Tibial nerve (tissue), 4 donors: ENCODE measurements around the gene GPR35. TPM values are rescaled to one million over a fixed set of nuclear protein-coding genes. Genes with fewer than 3 reads are reported as not detected.

ENCODE experiments used
- DNase-seq, 2 donors: peaks; one replicate each; pipeline ENCODE4 v3.0.0-alpha.2; 2019; ENCODE audit warnings: low spot score in 2 of 2
- H3K27ac ChIP-seq, 4 donors: fragments of 200-600 bp; sonication (generic) in 3 of 4; one replicate each; pipeline ENCODE4 v1.5.1; 2017 to 2019; ENCODE audit warnings: mild to moderate bottlenecking in 1 of 4
- H3K27me3 ChIP-seq, 2 donors: fragments of 200-600 bp; sonication (generic) in 1 of 2; one replicate each; pipeline versions ENCODE4 v1.5.1 to v1.6.0; 2017 to 2019
- H3K36me3 ChIP-seq, 3 donors: fragments of 200-600 bp; sonication (generic); one replicate each; pipeline ENCODE4 v1.5.1; 2018 to 2019
- H3K4me1 ChIP-seq, 4 donors: fragments of 200-600 bp; sonication (generic) in 3 of 4; one replicate each; pipeline ENCODE4 v1.5.1; 2017 to 2019
- H3K4me3 ChIP-seq, 4 donors: fragments of 200-600 bp; sonication (generic) in 3 of 4; one replicate each; pipeline ENCODE4 v1.5.1; 2017 to 2019; ENCODE audit warnings: mild to moderate bottlenecking in 1 of 4, moderate library complexity in 1 of 4
- H3K9me3 ChIP-seq, 4 donors: fragments of 200-600 bp; sonication (generic) in 3 of 4; one replicate each; pipeline ENCODE4 v1.5.1; 2017 to 2019
- CTCF ChIP-seq, 5 experiments: fragments of 200-600 bp in 3 of 5; fragments of 450-650 bp in 2 of 5; sonication (generic) in 3 of 5; IDR thresholded peaks; one replicate each; pipeline ENCODE4 v1.5.1; 2016 to 2019; ENCODE audit warnings: antibody characterized with exemption in 5 of 5, mild to moderate bottlenecking in 3 of 5, moderate library complexity in 2 of 5
- EP300 ChIP-seq, 2 donors: sonication (generic); formaldehyde crosslinking; IDR thresholded peaks; one replicate each; pipeline ENCODE4 v1.6.1; 2017; ENCODE audit warnings: antibody characterized with exemption in 2 of 2, mild to moderate bottlenecking in 1 of 2
- POLR2A ChIP-seq, 2 donors: fragments of 450-650 bp; IDR thresholded peaks; one replicate each; pipeline ENCODE4 v1.6.1; 2017; ENCODE audit warnings: antibody characterized with exemption in 2 of 2, mild to moderate bottlenecking in 2 of 2, moderate library complexity in 2 of 2
- WGBS, 2 donors: methylation state at CpG; one replicate each; pipeline ENCODE4 v1.1.5; 2018; 5-methylcytosine and 5-hydroxymethylcytosine counted together
- total RNA-seq, 4 donors: library from RNA; depleted of rRNA; stranded (reverse); fragments of >200 nt; gene quantifications; one replicate each; pipeline ENCODE4 v1.1.0, GENCODE V29; 2016

The GPR35 gene
- total RNA-seq, 4 donors from 2014 or later: 0.90 to 8.2 (median 2.0) TPM

DNA sequence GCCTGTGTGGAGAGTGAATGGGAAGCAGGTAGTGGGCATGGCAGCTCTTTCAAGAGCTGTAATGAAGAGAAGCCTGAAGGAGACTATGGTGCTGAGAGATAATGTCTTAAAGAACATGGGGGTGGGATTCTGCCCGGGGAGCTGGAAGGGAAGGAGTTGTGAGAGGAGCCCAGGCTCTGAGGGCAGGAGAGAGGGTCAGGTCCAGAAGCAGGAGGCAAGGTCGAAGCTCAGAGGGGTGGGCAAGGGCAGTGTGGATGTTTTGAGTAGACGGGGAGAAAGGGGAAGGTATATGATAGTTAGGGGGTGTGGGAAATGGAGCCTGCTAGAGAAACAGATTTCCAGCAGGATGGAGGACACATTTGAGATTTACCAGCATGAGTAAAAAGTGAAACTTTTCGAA lies 36.6 kb upstream of the GPR35 start:
- Histone ChIP-seq H3K27me3 (no peaks in the 10 kb centered on the region), H3K36me3 (peaks cover 0 to 55% (median 0%) of the 10 kb centered on the region in 3 donors), H3K4me1 (peaks cover 0 to 59% (median 30%) of the 10 kb centered on the region in 4 donors), H3K4me3 (no peak overlapping the region), H3K27ac (no peak overlapping the region), H3K9me3 (no peaks in the 10 kb centered on the region)
- no peak for DNase-seq
- 74 to 85% methylated on average over 4 of the region's 4 CpGs for WGBS, 2 donors
- TF ChIP-seq EP300 (IDR thresholded peaks at IDR 0.05): no peak
- TF ChIP-seq POLR2A (IDR thresholded peaks at IDR 0.05): no peak
- TF ChIP-seq CTCF (IDR thresholded peaks at IDR 0.05): no peak

DNA sequence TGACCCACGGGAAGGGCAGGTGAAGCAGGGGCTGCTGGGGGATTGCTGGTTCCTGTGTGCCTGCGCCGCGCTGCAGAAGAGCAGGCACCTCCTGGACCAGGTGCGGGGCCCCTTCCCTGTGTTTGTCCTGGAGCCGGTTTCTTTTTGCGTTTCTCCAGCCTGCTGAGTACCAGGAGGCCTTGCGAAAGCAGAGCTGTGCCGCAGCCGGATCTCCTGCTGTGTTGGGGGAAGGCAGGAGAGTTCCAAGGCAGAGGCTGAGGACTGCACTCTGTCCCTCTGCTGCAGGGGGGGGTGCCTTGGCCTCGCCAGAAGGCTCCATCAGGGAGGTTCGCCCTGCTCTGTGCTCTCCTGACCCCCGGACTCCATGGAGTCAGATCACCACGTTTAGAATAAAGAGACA lies 35.9 kb upstream of the GPR35 start:
- H3K36me3 ChIP-seq: peaks cover 0 to 61% (median 0%) of the 10 kb centered on the region in 3 donors
- no peak for TF ChIP-seq POLR2A (IDR thresholded peaks at IDR 0.05)
- TF ChIP-seq CTCF (IDR thresholded peaks at IDR 0.05): no peak
- no peak for TF ChIP-seq EP300 (IDR thresholded peaks at IDR 0.05)
- H3K27ac ChIP-seq: no peak overlapping the region
- no peak overlapping the region for H3K4me3 ChIP-seq
- peaks cover 0 to 52% (median 26%) of the 10 kb centered on the region in 4 donors for H3K4me1 ChIP-seq
- H3K27me3 ChIP-seq: no peaks in the 10 kb centered on the region
- no peak for DNase-seq
- WGBS, 2 donors: 79 to 83% methylated on average over 14 of the region's 14 CpGs
- H3K9me3 ChIP-seq: no peaks in the 10 kb centered on the region

GRCh38 chr2:240589850-240590525 lies 35.3 kb upstream of the GPR35 start:
- Histone ChIP-seq H3K27me3 (no peaks in the 10 kb centered on the region), H3K4me1 (peaks cover 0 to 46% (median 19%) of the 10 kb centered on the region in 4 donors), H3K4me3 (no peak overlapping the region), H3K36me3 (peaks cover 0 to 61% (median 0%) of the 10 kb centered on the region in 3 donors), H3K27ac (no peak overlapping the region), H3K9me3 (no peaks in the 10 kb centered on the region)
- 82 to 83% methylated on average over 13 to 16 of the region's 16 CpGs for WGBS, 2 donors
- TF ChIP-seq EP300 (IDR thresholded peaks at IDR 0.05) (no peak), POLR2A (IDR thresholded peaks at IDR 0.05) (no peak)
- DNase-seq: no peak

- TF ChIP-seq POLR2A (IDR thresholded peaks at IDR 0.05) (no peak), EP300 (IDR thresholded peaks at IDR 0.05) (no peak), CTCF (IDR thresholded peaks at IDR 0.05) (no peak)
- DNase-seq: no peak
- H3K9me3 ChIP-seq: no peaks in the 10 kb centered on the region
- H3K4me1 ChIP-seq: peaks cover 0 to 39% (median 12%) of the 10 kb centered on the region in 4 donors
- 96 to 98% methylated on average over 11 to 21 of the region's 21 CpGs for WGBS, 2 donors
- H3K27ac ChIP-seq: no peak overlapping the region
- no peak overlapping the region for H3K4me3 ChIP-seq
- peaks cover 0 to 67% (median 0%) of the 10 kb centered on the region in 3 donors for H3K36me3 ChIP-seq
- no peaks in the 10 kb centered on the region for H3K27me3 ChIP-seq
Measured at GRCh38 chr2:240590681-240591111, 34.6 kb upstream of the GPR35 start.

GRCh38 chr2:240591226-240591625 lies 34.1 kb upstream of the GPR35 start:
- no peaks in the 10 kb centered on the region for H3K9me3 ChIP-seq
- no peak for DNase-seq
- H3K4me1 ChIP-seq: peaks cover 0 to 43% (median 11%) of the 10 kb centered on the region in 4 donors
- H3K27me3 ChIP-seq: no peaks in the 10 kb centered on the region
- H3K27ac ChIP-seq: no peak overlapping the region
- TF ChIP-seq EP300 (IDR thresholded peaks at IDR 0.05) (no peak), POLR2A (IDR thresholded peaks at IDR 0.05) (no peak), CTCF (IDR thresholded peaks at IDR 0.05) (no peak)
- peaks cover 0 to 72% (median 0%) of the 10 kb centered on the region in 3 donors for H3K36me3 ChIP-seq
- WGBS, 2 donors: 75 to 80% methylated on average over 6 of the region's 6 CpGs
- H3K4me3 ChIP-seq: no peak overlapping the region
